ENCODE results near the gene UBE3A. TPM values are rescaled to one million over a fixed set of nuclear protein-coding genes. Genes with fewer than 3 reads are reported as not detected.

Gene UBE3A
- total RNA-seq, 1 experiment from 2014 or later, result 104 TPM

DNA sequence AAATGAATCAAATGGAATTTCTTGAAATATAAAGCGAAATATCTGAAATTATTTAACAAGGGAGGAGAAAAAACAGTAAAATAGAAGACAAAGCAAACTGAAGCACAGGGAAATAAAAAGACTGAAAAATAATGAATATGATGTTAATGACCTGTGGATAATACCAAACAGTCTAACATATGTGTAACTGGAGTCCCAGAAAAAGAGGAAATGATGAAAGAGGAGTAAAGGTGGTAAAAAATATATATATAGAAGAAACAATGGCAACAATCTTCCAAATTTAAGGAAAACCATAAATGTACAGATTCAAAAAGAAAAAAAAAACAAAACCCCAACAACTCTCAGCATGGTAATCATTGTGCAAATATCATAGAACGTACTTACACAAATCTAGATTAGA, 21.2 kb downstream of the UBE3A start:
- Histone ChIP-seq H2AFZ (ENCODE audit: low read depth, low read length, poor library complexity, severe bottlenecking) (no peak overlapping the region), H3K27ac (ENCODE audit: low read depth, low read length) (no peak overlapping the region), H3K4me3 (replicated peaks in 1 of 2; ENCODE audit: low read depth in 1 of 2, low read length in 2 of 2) (no peak overlapping the region), H4K20me1 (ENCODE audit: insufficient read depth) (peaks cover 21% of the 10 kb centered on the region; the same call in 1 of the 2 replicates), H3K9me2 (ENCODE audit: insufficient read depth) (no peaks in the 10 kb centered on the region), H3K36me3 (ENCODE audit: control insufficient read depth in 1 of 2, insufficient read depth in 2 of 2, low read length in 2 of 2) (no peaks in the 10 kb centered on the region; a peak in 1 of 4 replicates), H3K9ac (ENCODE audit: low read length) (no peak overlapping the region), H3K79me2 (ENCODE audit: insufficient read depth, low read length) (peaks cover 100% of the 10 kb centered on the region), H3K27me3 (ENCODE audit: insufficient read depth, low read length) (no peaks in the 10 kb centered on the region), H3K9me3 (ENCODE audit: control insufficient read depth in 1 of 2, insufficient read depth in 1 of 2, low read depth in 1 of 2, low read length in 2 of 2) (no peaks in the 10 kb centered on the region; a peak in 1 of 4 replicates), H3K4me2 (ENCODE audit: low read length) (no peak overlapping the region), H3K4me1 (ENCODE audit: control insufficient read depth in 1 of 2, insufficient read depth in 2 of 2, low read length in 2 of 2) (no peaks in the 10 kb centered on the region)
- ChIA-PET POLR2A (interaction anchor here (0.6 kb wide), 1 partner anchor 10 kb away, joined by 4 read pairs; no protein-coding TSS in a partner anchor), RAD21 (ENCODE audit: low non-redundant PET in 1 of 2, low total read pairs in 2 of 2, uncharacterized antibody in 2 of 2, unreplicated experiment in 2 of 2) (no interaction called here), CTCF (no interaction called here)
- intact Hi-C loops (cut with micrococcal nuclease), result loop anchor here (5.0 kb wide), 1 partner anchor 40 kb away; no protein-coding TSS in a partner anchor
- DNase-seq (ENCODE audit: low read depth, low spot score) (no peak), ATAC-seq (no peak)
- TF ChIP-seq RAD21 (IDR thresholded peaks at IDR 0.05; ENCODE audit: low read depth) (no peak), EGR1 (IDR thresholded peaks at IDR 0.05; ENCODE audit: low read depth) (no peak), EZH2phosphoT487 (IDR thresholded peaks at IDR 0.05; ENCODE audit: borderline replicate concordance) (no peak), EZH2 (IDR thresholded peaks at IDR 0.05) (no peak), TCF7L2 (IDR thresholded peaks at IDR 0.05; ENCODE audit: borderline replicate concordance, extremely low read depth, insufficient read depth, insufficient read length) (no peak), CBX3 (IDR thresholded peaks at IDR 0.05; ENCODE audit: low read depth) (no peak), SIN3A (IDR thresholded peaks at IDR 0.05; ENCODE audit: low read depth) (no peak), SRF (IDR thresholded peaks at IDR 0.05; ENCODE audit: low read depth) (no peak), JUND (IDR thresholded peaks at IDR 0.05) (no peak), YY1 (IDR thresholded peaks at IDR 0.05; ENCODE audit: extremely low read depth, insufficient replicate concordance, low read depth, low read length) (no peak), CEBPB (IDR thresholded peaks at IDR 0.05; ENCODE audit: low read depth) (no peak), ZFX (IDR thresholded peaks at IDR 0.05) (no peak), ELF1 (IDR thresholded peaks at IDR 0.05; ENCODE audit: borderline replicate concordance, low read depth) (no peak), SP1 (IDR thresholded peaks at IDR 0.05; ENCODE audit: low read depth) (no peak)
- TF ChIP-seq, protein P1, sequence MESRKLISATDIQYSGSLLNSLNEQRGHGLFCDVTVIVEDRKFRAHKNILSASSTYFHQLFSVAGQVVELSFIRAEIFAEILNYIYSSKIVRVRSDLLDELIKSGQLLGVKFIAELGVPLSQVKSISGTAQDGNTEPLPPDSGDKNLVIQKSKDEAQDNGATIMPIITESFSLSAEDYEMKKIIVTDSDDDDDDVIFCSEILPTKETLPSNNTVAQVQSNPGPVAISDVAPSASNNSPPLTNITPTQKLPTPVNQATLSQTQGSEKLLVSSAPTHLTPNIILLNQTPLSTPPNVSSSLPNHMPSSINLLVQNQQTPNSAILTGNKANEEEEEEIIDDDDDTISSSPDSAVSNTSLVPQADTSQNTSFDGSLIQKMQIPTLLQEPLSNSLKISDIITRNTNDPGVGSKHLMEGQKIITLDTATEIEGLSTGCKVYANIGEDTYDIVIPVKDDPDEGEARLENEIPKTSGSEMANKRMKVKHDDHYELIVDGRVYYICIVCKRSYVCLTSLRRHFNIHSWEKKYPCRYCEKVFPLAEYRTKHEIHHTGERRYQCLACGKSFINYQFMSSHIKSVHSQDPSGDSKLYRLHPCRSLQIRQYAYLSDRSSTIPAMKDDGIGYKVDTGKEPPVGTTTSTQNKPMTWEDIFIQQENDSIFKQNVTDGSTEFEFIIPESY (IDR thresholded peaks at IDR 0.05; ENCODE audit: extremely low read depth, insufficient replicate concordance, low read length), result no peak
- TF ChIP-seq, protein P2, sequence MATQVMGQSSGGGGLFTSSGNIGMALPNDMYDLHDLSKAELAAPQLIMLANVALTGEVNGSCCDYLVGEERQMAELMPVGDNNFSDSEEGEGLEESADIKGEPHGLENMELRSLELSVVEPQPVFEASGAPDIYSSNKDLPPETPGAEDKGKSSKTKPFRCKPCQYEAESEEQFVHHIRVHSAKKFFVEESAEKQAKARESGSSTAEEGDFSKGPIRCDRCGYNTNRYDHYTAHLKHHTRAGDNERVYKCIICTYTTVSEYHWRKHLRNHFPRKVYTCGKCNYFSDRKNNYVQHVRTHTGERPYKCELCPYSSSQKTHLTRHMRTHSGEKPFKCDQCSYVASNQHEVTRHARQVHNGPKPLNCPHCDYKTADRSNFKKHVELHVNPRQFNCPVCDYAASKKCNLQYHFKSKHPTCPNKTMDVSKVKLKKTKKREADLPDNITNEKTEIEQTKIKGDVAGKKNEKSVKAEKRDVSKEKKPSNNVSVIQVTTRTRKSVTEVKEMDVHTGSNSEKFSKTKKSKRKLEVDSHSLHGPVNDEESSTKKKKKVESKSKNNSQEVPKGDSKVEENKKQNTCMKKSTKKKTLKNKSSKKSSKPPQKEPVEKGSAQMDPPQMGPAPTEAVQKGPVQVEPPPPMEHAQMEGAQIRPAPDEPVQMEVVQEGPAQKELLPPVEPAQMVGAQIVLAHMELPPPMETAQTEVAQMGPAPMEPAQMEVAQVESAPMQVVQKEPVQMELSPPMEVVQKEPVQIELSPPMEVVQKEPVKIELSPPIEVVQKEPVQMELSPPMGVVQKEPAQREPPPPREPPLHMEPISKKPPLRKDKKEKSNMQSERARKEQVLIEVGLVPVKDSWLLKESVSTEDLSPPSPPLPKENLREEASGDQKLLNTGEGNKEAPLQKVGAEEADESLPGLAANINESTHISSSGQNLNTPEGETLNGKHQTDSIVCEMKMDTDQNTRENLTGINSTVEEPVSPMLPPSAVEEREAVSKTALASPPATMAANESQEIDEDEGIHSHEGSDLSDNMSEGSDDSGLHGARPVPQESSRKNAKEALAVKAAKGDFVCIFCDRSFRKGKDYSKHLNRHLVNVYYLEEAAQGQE (IDR thresholded peaks at IDR 0.05; ENCODE audit: low read depth), result no peak
- TF ChIP-seq, protein P3, sequence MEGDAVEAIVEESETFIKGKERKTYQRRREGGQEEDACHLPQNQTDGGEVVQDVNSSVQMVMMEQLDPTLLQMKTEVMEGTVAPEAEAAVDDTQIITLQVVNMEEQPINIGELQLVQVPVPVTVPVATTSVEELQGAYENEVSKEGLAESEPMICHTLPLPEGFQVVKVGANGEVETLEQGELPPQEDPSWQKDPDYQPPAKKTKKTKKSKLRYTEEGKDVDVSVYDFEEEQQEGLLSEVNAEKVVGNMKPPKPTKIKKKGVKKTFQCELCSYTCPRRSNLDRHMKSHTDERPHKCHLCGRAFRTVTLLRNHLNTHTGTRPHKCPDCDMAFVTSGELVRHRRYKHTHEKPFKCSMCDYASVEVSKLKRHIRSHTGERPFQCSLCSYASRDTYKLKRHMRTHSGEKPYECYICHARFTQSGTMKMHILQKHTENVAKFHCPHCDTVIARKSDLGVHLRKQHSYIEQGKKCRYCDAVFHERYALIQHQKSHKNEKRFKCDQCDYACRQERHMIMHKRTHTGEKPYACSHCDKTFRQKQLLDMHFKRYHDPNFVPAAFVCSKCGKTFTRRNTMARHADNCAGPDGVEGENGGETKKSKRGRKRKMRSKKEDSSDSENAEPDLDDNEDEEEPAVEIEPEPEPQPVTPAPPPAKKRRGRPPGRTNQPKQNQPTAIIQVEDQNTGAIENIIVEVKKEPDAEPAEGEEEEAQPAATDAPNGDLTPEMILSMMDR (IDR thresholded peaks at IDR 0.05 in 2 of 3, conservative IDR thresholded peaks at IDR 0.05 in 1 of 3; ENCODE audit: borderline replicate concordance in 1 of 3, insufficient read depth in 1 of 3, low read depth in 2 of 3, low read length in 2 of 3), result no peak
- TF ChIP-seq, protein P4, sequence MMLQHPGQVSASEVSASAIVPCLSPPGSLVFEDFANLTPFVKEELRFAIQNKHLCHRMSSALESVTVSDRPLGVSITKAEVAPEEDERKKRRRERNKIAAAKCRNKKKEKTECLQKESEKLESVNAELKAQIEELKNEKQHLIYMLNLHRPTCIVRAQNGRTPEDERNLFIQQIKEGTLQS (IDR thresholded peaks at IDR 0.05), result no peak
- TF ChIP-seq, protein P5, sequence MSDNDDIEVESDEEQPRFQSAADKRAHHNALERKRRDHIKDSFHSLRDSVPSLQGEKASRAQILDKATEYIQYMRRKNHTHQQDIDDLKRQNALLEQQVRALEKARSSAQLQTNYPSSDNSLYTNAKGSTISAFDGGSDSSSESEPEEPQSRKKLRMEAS (IDR thresholded peaks at IDR 0.05), result no peak
- BruUV-seq (replicated peaks), result no TSS peak
